ENCODE measurements around the gene WNT1. TPM values are rescaled to one million over a fixed set of nuclear protein-coding genes. Genes with fewer than 3 reads are reported as not detected.

The WNT1 gene
- total RNA-seq, 2 donors from 2014 or later: not detected

DNA sequence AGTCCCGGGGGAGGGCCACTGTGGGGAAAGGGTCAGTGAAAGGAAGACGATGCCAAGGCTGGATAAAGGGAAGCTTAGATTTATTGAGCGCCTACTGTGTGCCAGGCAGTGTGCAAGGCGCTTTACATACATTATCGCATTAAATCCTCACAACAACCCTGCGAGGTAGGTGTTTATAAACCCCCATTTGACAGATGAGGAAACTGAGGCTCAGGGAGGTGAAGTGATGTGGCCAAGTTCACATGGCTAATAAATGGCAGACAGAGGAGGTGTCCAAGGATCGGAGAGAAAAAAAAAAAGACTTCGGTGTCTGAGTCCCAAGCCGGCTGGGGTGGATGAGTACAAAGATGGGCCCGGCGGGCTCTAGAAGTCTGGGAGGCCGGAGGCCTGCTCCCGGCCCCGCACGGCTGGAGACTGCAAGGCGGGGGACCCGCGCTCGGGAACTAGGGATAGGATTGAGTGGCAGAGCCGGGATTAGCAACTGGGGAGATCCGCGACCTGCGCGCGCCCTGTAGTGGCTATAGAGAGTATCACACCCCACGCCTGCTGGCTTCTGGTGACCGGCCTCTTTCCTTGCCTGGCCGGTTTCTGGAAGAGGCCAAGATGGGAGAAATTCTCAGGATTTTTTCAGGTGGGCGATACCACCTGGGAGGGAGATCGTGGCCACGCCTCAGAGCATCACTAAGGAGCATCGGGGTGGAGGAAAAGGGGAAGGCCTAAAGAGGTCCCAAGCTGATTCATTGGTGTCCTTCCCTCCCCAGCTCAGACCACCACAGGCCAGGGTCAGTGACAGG lies 17.2 kb downstream of the WNT1 start:
- ATAC-seq: peak in 1 of 2 donors; percentile 72
- peaks cover 37% of the 10 kb centered on the region in 2 donors for H3K27me3 Mint-ChIP-seq

DNA sequence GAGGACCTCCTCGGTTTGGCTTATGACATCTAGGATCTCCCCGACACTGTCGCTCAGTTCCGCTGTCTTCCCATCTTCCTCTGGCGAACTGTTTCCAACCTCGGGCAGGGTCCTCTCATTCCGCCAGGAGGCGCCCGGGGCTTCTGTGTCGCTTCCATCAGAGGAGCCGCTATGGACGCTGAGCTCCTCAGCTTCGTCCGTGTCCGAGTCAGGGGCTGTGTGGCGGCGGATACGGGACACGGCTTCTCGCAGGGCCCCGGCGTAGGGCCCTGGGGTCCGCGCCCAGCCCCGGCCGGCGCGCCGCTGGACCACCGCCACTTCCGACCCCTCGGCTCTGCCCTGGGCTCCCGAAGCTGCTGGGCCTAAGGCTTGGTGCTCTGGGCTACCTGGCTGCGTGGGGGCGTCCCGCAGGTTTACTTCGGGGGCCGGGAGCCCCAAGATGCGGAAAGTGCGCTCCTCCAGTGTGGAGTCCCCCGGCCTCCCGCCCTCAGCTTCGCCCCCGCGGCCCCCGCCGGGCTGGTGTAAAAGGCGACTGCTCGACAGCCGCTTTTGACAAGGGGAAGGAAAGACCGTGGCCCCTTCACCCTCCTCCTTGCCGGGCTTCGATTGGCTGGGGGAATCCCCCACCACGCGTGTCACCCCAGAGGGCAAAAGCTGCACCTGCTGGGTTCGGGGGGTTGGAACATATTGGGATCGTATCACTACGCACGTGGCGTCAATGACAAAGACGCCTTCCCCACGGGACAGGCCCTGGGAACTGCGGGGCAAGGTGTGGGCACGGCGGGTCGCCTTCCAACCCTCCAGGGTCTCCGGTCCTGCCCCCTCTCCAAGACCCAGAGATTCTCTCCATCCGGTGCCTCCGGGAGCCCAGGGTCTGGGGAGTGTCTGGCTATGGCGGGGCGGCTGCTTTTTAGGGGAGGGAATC lies 18.9 kb downstream of the WNT1 start:
- Mint-ChIP-seq H3K36me3 (peaks cover 10% of the 10 kb centered on the region), H3K4me1 (ENCODE audit: low read depth in 2 of 2) (peaks cover 34 to 42% of the 10 kb centered on the region in 2 donors), H3K27ac (no peak overlapping the region), H3K4me3 (peak overlapping the region; percentile 56), H3K9me3 (no peaks in the 10 kb centered on the region), H3K27me3 (peaks cover 38 to 45% of the 10 kb centered on the region in 2 donors)
- peak; percentile 73 for DNase-seq (ENCODE audit: low spot score)
- ATAC-seq: peak; percentile 41 to 61

More for the DNA sequence above, 17.2 kb downstream of the WNT1 start:
- no peaks in the 10 kb centered on the region for H3K36me3 Mint-ChIP-seq
- peak; percentile 64 for DNase-seq (ENCODE audit: low spot score)
- H3K4me1 Mint-ChIP-seq (ENCODE audit: low read depth in 2 of 2): peaks cover 30 to 36% of the 10 kb centered on the region in 2 donors
- H3K27ac Mint-ChIP-seq: no peak overlapping the region
- no peaks in the 10 kb centered on the region for H3K9me3 Mint-ChIP-seq
- peak overlapping the region; percentile 26 for H3K4me3 Mint-ChIP-seq

DNA sequence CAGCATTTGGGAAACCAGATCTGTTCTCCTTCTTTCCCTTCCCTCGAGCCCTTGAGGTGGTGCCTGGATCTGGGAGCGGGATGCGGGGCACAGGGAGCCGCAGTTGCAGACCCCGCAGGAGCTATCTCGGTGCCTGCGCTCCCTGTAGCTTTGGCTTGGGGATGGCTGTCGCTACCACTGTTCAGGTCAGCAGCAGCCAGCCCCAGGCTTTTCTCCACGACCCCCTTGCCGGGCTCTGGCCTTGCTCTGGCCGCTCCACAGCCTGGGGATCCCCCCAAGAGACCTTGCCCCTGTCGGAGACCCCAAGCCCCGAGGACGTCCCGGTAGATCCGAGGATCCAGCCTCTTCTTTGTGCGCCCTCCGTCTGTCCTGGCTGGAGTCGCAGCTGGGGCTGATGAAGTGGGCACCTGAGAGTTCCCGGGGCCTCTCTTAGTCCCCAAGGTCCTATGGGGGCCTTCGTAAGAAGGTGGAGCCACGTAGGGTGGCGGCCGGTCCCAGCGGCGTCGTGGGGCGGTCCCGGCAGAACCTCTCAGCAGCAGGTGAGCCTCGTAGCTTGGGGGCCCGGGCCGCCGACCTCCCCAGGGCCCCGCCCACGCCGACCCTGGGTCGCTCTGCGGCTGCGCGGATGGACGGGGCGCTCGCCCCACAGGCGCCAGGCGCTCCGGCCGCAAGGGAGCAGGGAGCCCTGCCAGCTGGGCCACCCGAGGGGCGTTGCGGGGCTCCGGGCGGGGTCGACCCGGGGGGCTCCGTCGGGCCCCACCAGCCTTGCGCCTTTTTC lies 19.8 kb downstream of the WNT1 start:
- ATAC-seq (peak; percentile 46 to 66), DNase-seq (ENCODE audit: low spot score) (no peak)
- peaks cover 17% of the 10 kb centered on the region for H3K36me3 Mint-ChIP-seq
- peak overlapping the region; percentile 56 for H3K4me3 Mint-ChIP-seq
- H3K27me3 Mint-ChIP-seq: peaks cover 43 to 45% of the 10 kb centered on the region in 2 donors
- peaks cover 37 to 46% of the 10 kb centered on the region in 2 donors for H3K4me1 Mint-ChIP-seq (ENCODE audit: low read depth in 2 of 2)
- no peak overlapping the region for H3K27ac Mint-ChIP-seq
- no peaks in the 10 kb centered on the region for H3K9me3 Mint-ChIP-seq

DNA sequence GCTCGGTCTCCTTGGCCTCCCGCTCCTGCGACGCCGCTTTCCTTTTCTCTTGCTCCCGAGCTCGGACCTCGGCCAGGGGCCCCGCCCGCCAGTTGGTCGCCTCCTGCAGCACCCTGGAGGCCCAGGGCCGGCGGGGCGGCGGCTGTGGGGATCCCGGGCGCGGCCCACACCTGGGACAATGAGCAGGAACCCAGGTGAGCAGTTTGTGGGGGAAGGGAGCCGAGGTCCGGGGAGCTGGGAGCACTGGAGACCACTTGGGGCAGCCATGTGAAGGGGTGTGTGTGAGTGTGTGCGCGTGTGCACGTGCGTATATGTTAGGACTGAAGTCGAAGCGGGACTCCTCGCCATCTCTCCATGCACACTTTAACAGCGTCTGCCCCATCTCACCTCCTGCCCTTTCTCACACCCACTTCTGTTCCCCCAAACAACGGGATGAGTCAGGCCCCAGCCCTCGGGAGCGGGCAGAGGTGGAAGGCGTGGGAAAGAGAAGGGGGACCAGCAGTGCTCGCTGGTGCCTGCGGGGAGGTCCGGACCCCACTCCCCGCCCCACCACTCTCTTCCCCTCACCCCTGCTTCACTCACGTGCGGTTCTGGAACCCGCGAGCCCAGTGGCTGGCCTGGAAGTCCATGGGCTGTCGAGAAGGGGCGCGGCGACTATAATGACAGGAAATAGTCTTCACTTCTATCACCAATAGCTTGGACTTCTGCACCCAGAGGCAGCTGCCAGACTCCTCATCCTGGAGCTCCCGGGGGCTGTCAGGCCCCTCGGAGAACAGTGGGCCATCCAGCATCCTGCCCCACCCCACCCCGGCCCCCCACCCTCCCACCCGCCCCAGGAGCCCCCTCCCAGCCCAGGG lies 20.6 kb downstream of the WNT1 start:
- Mint-ChIP-seq H3K9me3 (no peaks in the 10 kb centered on the region), H3K36me3 (peaks cover 18% of the 10 kb centered on the region), H3K4me3 (peak overlapping the region; percentile 71), H3K4me1 (ENCODE audit: low read depth in 2 of 2) (peaks cover 37 to 44% of the 10 kb centered on the region in 2 donors), H3K27ac (no peak overlapping the region), H3K27me3 (peaks cover 41% of the 10 kb centered on the region in 2 donors)
- peak; percentile 13 to 22 for ATAC-seq
- DNase-seq (ENCODE audit: low spot score): no peak

DNA sequence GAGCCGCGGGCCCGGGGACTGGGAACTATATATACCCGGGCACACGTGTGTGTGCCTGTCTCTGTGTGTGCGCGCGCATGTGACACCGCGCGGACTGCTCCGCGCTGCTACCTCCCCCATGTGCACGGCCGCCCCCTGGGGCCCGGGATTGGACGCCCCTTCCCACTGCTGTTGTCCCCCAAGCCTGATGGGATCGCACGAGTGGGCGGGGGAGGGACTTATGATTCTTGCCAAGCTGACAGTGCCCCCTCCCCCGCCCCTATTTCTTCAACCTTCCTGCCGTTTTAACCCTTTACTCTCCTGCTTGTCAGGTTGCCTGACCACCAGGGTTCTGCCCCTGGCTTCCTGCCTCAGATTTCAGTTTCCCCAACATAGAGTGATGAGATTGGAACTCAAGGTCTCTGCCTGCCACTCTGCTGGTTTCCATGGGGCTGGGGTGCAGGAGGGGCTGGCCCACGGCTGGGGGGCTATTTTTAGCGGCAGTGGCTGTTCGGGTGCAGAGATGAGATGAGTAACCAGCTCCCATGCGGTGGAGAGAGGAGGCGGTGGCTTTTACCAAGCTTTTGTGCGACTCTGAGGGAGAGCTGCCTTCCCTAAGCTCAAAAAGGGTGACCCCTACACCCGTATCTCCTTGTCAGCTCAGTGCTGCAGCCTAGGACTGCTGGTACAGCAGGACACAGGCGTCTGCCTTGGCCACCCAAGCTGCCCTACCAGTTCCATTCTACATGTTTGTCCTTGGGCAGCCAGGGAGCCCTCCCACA lies 21.4 kb downstream of the WNT1 start, which contains the start of gene DDN:
Gene DDN (minus strand): TSS at position 5 of the 761 bp plus-strand sequence. CDS start 88 bp downstream, outside the sequence.
- Mint-ChIP-seq H3K36me3 (peaks cover 23% of the 10 kb centered on the region), H3K27ac (peak within 1 kb of the TSS in 1 of 2 donors; percentile 34), H3K9me3 (no peaks in the 10 kb centered on the region), H3K4me1 (ENCODE audit: low read depth in 2 of 2) (peaks cover 37 to 43% of the 10 kb centered on the region in 2 donors), H3K4me3 (peak within 1 kb of the TSS; percentile 79), H3K27me3 (peaks cover 37% of the 10 kb centered on the region in 2 donors)
- DNase-seq (ENCODE audit: low spot score): no peak
- peak; percentile 31 to 71 for ATAC-seq

DNA sequence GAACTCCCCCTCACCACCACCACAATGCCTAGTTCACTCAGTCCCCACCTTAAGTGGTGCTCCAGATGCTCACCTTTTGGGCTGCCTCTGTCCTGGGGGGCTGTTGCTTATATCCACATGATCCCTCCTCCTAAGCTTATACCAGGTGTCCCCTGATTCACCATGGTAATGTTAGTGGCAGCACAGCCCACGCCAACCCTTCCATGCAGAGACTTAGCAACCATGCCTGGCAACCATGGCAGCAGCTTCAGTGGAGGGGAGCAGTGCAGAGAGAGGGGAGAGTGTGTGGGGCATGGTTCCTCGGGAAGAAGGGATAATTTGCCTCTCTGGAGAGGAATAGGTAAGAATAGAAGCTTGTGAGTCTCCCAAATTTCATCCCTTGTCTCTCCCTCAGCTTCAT lies 22.2 kb downstream of the WNT1 start:
- H3K4me3 Mint-ChIP-seq: no peak overlapping the region
- peaks cover 31% of the 10 kb centered on the region for H3K36me3 Mint-ChIP-seq
- peaks cover 34 to 39% of the 10 kb centered on the region in 2 donors for H3K4me1 Mint-ChIP-seq (ENCODE audit: low read depth in 2 of 2)
- no peak for DNase-seq (ENCODE audit: low spot score)
- H3K9me3 Mint-ChIP-seq: no peaks in the 10 kb centered on the region
- no peak overlapping the region for H3K27ac Mint-ChIP-seq
- H3K27me3 Mint-ChIP-seq: peaks cover 30 to 31% of the 10 kb centered on the region in 2 donors
- no peak for ATAC-seq

DNA sequence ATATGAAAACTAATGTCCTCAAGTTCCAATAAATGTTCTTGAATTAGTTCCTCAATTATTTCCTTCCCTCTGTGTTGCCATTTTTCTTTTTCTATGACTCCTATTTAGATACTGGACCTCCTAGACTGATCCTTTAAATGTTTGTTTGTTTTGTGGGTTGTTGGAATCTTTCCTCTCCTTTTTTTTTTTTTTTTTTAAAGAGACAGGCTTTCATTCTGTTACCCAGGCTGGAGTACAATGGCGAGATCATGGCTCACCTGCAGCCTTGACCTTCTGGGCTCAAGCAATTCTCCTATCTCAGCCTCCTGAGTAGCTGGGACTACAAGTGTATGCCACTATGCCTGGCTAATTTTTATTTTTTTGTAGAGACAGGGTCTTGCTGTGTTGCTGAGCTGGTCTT lies 30.8 kb downstream of the WNT1 start:
- H3K4me3 Mint-ChIP-seq: no peak overlapping the region
- H3K4me1 Mint-ChIP-seq (ENCODE audit: low read depth in 2 of 2): peaks cover 0 to 6% of the 10 kb centered on the region in 2 donors
- no peak overlapping the region for H3K27ac Mint-ChIP-seq
- DNase-seq (ENCODE audit: low spot score) (no peak), ATAC-seq (no peak)
- H3K27me3 Mint-ChIP-seq: no peaks in the 10 kb centered on the region
- H3K9me3 Mint-ChIP-seq: no peaks in the 10 kb centered on the region
- peaks cover 34% of the 10 kb centered on the region for H3K36me3 Mint-ChIP-seq

DNA sequence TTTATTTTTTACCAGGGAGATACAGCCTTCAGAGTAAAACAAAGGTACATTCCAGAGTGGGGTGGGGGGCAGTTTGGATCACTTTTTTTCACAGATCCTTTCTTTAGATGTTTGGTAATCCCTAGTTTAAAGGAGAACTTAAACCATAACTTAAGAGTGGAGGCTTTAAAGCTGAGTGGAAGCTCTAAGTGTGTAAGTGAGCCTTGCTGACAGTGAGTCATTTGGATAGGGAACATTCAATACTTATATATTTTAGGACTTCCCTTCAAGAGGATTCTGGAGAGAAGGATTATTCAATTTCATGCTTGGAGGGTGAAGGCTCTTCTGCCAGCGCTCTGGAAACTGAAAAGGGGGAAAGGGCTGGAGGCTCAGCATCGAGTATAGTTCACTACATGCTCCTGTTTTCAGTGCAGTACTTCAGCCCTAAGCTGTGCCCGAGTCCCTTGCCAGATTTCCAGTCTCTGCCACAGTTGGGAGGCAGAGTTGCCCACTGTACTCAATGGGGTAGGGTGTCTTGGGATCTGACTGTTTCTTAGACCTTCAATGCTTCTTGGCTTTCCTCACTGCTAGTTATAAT lies 32.1 kb downstream of the WNT1 start:
- no peak for ATAC-seq
- Mint-ChIP-seq H3K9me3 (no peaks in the 10 kb centered on the region), H3K27ac (no peak overlapping the region), H3K4me1 (ENCODE audit: low read depth in 2 of 2) (peaks cover 5 to 6% of the 10 kb centered on the region in 2 donors), H3K27me3 (no peaks in the 10 kb centered on the region), H3K4me3 (no peak overlapping the region), H3K36me3 (peaks cover 25% of the 10 kb centered on the region)
- no peak for DNase-seq (ENCODE audit: low spot score)

DNA sequence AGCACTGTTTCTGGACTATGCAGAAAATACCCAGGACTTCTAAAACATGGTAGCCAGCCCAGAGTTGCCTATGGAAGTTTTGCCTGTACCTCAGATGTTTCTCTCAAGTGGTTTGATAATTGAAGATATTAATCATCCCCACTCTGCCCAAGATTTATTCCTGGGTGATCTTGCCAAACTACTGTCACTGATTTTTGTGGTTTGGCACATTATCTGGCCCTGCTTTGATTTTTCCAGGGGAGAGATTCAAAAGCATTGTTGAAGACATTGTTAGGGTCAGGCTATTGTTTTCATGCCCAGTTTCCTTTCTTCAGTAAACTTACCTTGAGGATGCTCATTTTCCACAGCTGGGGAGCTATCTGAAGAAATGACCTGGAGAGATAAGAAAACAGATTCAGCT lies 34.6 kb downstream of the WNT1 start:
- no peak overlapping the region for H3K4me3 Mint-ChIP-seq
- ATAC-seq: no peak

DNA sequence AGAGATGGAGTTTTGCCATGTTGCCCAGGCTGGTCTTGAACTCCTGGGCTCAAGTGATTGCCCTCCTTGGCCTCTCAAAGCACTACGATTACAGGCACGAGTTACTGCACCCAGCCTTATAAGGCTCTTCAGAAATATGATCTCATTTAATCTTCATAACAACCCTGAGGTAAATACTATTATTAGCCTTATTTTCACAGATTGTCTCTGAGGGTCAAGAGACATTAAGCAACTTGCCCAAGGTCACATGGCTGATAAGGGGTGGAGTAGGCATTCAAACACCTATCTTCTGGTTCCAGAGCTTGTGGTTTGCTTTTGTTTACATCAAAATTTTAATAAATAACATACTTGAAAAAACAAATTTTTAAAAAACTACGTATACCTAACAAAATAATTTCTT lies 35.3 kb downstream of the WNT1 start:
- no peaks in the 10 kb centered on the region for H3K9me3 Mint-ChIP-seq
- H3K36me3 Mint-ChIP-seq: peaks cover 30% of the 10 kb centered on the region
- H3K27me3 Mint-ChIP-seq: no peaks in the 10 kb centered on the region
- DNase-seq (ENCODE audit: low spot score) (no peak), ATAC-seq (no peak)
- no peak overlapping the region for H3K4me3 Mint-ChIP-seq
- no peak overlapping the region for H3K27ac Mint-ChIP-seq
- peaks cover 27 to 30% of the 10 kb centered on the region in 2 donors for H3K4me1 Mint-ChIP-seq (ENCODE audit: low read depth in 2 of 2)

More for the DNA sequence above, 34.6 kb downstream of the WNT1 start:
- Mint-ChIP-seq H3K36me3 (peaks cover 34% of the 10 kb centered on the region), H3K27ac (no peak overlapping the region), H3K4me1 (ENCODE audit: low read depth in 2 of 2) (peaks cover 24 to 26% of the 10 kb centered on the region in 2 donors), H3K9me3 (no peaks in the 10 kb centered on the region), H3K27me3 (no peaks in the 10 kb centered on the region)
- DNase-seq (ENCODE audit: low spot score): no peak

DNA sequence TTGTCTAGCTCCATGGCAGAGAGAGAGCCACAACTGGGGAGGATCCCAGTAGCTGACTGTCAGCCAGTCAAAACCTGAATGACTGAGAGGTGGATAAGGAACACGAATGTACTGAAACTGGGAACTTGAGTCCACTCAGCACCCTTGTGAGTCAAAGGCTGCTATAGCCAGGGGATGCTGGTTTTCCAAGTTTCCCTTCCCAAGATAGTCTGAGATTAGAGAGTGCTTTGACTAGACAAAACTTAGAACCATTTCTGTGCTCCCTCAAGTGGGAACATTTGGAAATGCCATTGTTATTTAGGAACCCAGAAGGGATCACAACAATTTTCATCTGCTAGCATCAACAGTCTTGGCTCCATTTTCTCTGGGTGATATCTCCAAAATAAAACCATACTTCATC lies 36.4 kb downstream of the WNT1 start:
- no peak for DNase-seq (ENCODE audit: low spot score)
- Mint-ChIP-seq H3K36me3 (peaks cover 25% of the 10 kb centered on the region), H3K9me3 (no peaks in the 10 kb centered on the region), H3K27me3 (no peaks in the 10 kb centered on the region), H3K4me1 (ENCODE audit: low read depth in 2 of 2) (peaks cover 31 to 33% of the 10 kb centered on the region in 2 donors), H3K4me3 (no peak overlapping the region), H3K27ac (no peak overlapping the region)
- no peak for ATAC-seq

DNA sequence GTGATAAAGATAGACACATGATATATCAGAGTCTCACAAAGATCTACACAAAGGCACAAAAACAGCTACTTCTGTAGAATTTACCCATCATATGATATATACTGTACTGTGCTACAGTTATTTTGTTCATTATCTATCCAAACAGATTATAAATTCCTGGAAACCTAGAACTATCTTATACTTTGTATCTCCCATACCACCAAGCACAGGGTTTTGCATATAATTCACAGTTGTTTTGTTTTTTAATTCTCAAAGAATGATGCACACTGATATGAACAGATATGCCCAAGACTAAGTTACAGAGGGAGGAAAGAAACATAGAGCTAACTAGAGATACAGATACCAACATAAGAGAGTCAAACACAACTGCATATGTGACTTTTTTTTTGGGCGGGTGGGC lies 37.1 kb downstream of the WNT1 start:
- DNase-seq (ENCODE audit: low spot score): no peak
- H3K9me3 Mint-ChIP-seq: no peaks in the 10 kb centered on the region
- H3K4me1 Mint-ChIP-seq (ENCODE audit: low read depth in 2 of 2): peaks cover 35 to 37% of the 10 kb centered on the region in 2 donors
- H3K36me3 Mint-ChIP-seq: peaks cover 25% of the 10 kb centered on the region
- H3K27me3 Mint-ChIP-seq: no peaks in the 10 kb centered on the region
- H3K27ac Mint-ChIP-seq: no peak overlapping the region
- peak overlapping the region; percentile 27 for H3K4me3 Mint-ChIP-seq
- ATAC-seq: no peak
